ENCODE data around the gene LRPAP1.

GRCh38 chr4:3573131-3573530 lies 40.9 kb upstream of the LRPAP1 start:
- TF ChIP-seq KLF9 (tag by site-specific recombination; IDR thresholded peaks at IDR 0.05; ENCODE audit: low read depth) (no peak), KLF1 (tag by site-specific recombination; IDR thresholded peaks at IDR 0.05) (no peak)
- TF ChIP-seq, protein P1, sequence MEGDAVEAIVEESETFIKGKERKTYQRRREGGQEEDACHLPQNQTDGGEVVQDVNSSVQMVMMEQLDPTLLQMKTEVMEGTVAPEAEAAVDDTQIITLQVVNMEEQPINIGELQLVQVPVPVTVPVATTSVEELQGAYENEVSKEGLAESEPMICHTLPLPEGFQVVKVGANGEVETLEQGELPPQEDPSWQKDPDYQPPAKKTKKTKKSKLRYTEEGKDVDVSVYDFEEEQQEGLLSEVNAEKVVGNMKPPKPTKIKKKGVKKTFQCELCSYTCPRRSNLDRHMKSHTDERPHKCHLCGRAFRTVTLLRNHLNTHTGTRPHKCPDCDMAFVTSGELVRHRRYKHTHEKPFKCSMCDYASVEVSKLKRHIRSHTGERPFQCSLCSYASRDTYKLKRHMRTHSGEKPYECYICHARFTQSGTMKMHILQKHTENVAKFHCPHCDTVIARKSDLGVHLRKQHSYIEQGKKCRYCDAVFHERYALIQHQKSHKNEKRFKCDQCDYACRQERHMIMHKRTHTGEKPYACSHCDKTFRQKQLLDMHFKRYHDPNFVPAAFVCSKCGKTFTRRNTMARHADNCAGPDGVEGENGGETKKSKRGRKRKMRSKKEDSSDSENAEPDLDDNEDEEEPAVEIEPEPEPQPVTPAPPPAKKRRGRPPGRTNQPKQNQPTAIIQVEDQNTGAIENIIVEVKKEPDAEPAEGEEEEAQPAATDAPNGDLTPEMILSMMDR (tag by site-specific recombination; IDR thresholded peaks at IDR 0.05), result no peak

Measured in HEK293 (cell line).